Activated T-cell treated with anti-CD3 and anti-CD28 coated beads, Interleukin-2, amount 50 U/mL, for 4 hours (primary cell): ENCODE measurements around the gene DENND4B. TPM values are rescaled to one million over a fixed set of nuclear protein-coding genes. Genes with fewer than 3 reads are reported as not detected.
A peak's percentile ranks its signal among the peaks of the same experiment; 100 is the strongest.

Experiments
- ATAC-seq, 2 donors: fragments of 200-7000 bp; cut with Tn5 transposase; one replicate each; pipeline ENCODE4 v1.10.0; 2021
- DNase-seq: peaks from one replicate; pipeline ENCODE4 v3.0.0-alpha.2; 2020
- H3K27me3 Mint-ChIP-seq: one replicate; pipeline ENCODE4 v1.8.0; 2021; ENCODE audit warnings: low read depth, mixed read lengths
- H3K36me3 Mint-ChIP-seq: one replicate; pipeline ENCODE4 v1.8.0; 2022; ENCODE audit warnings: mixed read lengths; ENCODE audit not compliant: insufficient read depth
- H3K4me1 Mint-ChIP-seq: one replicate; pipeline ENCODE4 v1.8.0; 2021; ENCODE audit warnings: low read depth, mixed read lengths
- H3K4me3 Mint-ChIP-seq: one replicate; pipeline ENCODE4 v1.8.0; 2021; ENCODE audit warnings: mild to moderate bottlenecking, moderate library complexity, mixed read lengths
- H3K9me3 Mint-ChIP-seq: one replicate; pipeline ENCODE4 v1.8.0; 2021; ENCODE audit warnings: mixed read lengths
- total RNA-seq, 3 donors: library from RNA; stranded (reverse); gene quantifications; one replicate each; pipeline ENCODE4 v1.2.1, GENCODE V29; 2021

The DENND4B gene
- total RNA-seq, 3 donors from 2014 or later: 110 to 117 (median 115) TPM

- Mint-ChIP-seq H3K36me3 (peaks cover 23% of the 10 kb centered on the region), H3K4me1 (peaks cover 29% of the 10 kb centered on the region), H3K9me3 (no peaks in the 10 kb centered on the region), H3K27me3 (no peaks in the 10 kb centered on the region), H3K4me3 (peak within 1 kb of the TSS; percentile 97)
- peak; percentile 94 to 96 for ATAC-seq
- peak; percentile 81 for DNase-seq
Observed at GRCh38 chr1:153977250-153978240, 31.0 kb upstream of the DENND4B start, which contains the start of gene JTB. Gene JTB (minus strand): TSS chr1:153977674. CDS start chr1:153977252, 422 bp downstream.

- Mint-ChIP-seq H3K4me1 (peaks cover 35% of the 10 kb centered on the region), H3K27me3 (no peaks in the 10 kb centered on the region), H3K4me3 (peak overlapping the region; percentile 97), H3K36me3 (peaks cover 24% of the 10 kb centered on the region), H3K9me3 (no peaks in the 10 kb centered on the region)
- ATAC-seq: peak; percentile 9 to 13
- DNase-seq: no peak
Observed at GRCh38 chr1:153976819-153977249, 30.3 kb upstream of the DENND4B start.

GRCh38 chr1:153973525-153973924 lies 27.0 kb upstream of the DENND4B start:
- Mint-ChIP-seq H3K36me3 (peaks cover 24% of the 10 kb centered on the region), H3K27me3 (no peaks in the 10 kb centered on the region), H3K4me3 (no peak overlapping the region), H3K4me1 (peaks cover 33% of the 10 kb centered on the region), H3K9me3 (no peaks in the 10 kb centered on the region)
- no peak for ATAC-seq
- no peak for DNase-seq

GRCh38 chr1:153973071-153973470 lies 26.6 kb upstream of the DENND4B start:
- H3K4me3 Mint-ChIP-seq: no peak overlapping the region
- DNase-seq (no peak), ATAC-seq (no peak)
- H3K36me3 Mint-ChIP-seq: peaks cover 24% of the 10 kb centered on the region
- no peaks in the 10 kb centered on the region for H3K9me3 Mint-ChIP-seq
- H3K27me3 Mint-ChIP-seq: no peaks in the 10 kb centered on the region
- H3K4me1 Mint-ChIP-seq: peaks cover 30% of the 10 kb centered on the region

- DNase-seq: no peak
- H3K4me3 Mint-ChIP-seq: no peak overlapping the region
- no peaks in the 10 kb centered on the region for H3K27me3 Mint-ChIP-seq
- peaks cover 15% of the 10 kb centered on the region for H3K36me3 Mint-ChIP-seq
- no peaks in the 10 kb centered on the region for H3K9me3 Mint-ChIP-seq
- no peak for ATAC-seq
- H3K4me1 Mint-ChIP-seq: peaks cover 36% of the 10 kb centered on the region
Observed at GRCh38 chr1:153970346-153970745, 23.8 kb upstream of the DENND4B start.

- no peaks in the 10 kb centered on the region for H3K9me3 Mint-ChIP-seq
- H3K36me3 Mint-ChIP-seq: peaks cover 10% of the 10 kb centered on the region
- no peak for ATAC-seq
- no peak overlapping the region for H3K4me3 Mint-ChIP-seq
- H3K4me1 Mint-ChIP-seq: peaks cover 38% of the 10 kb centered on the region
- H3K27me3 Mint-ChIP-seq: no peaks in the 10 kb centered on the region
- no peak for DNase-seq
Observed at GRCh38 chr1:153968972-153969371, 22.5 kb upstream of the DENND4B start.

GRCh38 chr1:153968408-153968807 lies 21.9 kb upstream of the DENND4B start:
- Mint-ChIP-seq H3K4me3 (peak overlapping the region; percentile 85), H3K36me3 (peaks cover 6% of the 10 kb centered on the region), H3K9me3 (no peaks in the 10 kb centered on the region), H3K27me3 (no peaks in the 10 kb centered on the region), H3K4me1 (peaks cover 42% of the 10 kb centered on the region)
- ATAC-seq (no peak), DNase-seq (no peak)

- Mint-ChIP-seq H3K9me3 (no peaks in the 10 kb centered on the region), H3K4me3 (peak overlapping the region; percentile 85), H3K36me3 (peaks cover 3% of the 10 kb centered on the region), H3K27me3 (no peaks in the 10 kb centered on the region), H3K4me1 (peaks cover 44% of the 10 kb centered on the region)
- DNase-seq (no peak), ATAC-seq (no peak)
Observed at GRCh38 chr1:153968000-153968363, 21.5 kb upstream of the DENND4B start.

- DNase-seq (peak; percentile 75), ATAC-seq (peak; percentile 88 to 90)
- no peaks in the 10 kb centered on the region for H3K27me3 Mint-ChIP-seq
- H3K4me1 Mint-ChIP-seq: peaks cover 47% of the 10 kb centered on the region
- peak within 1 kb of the TSS; percentile 85 for H3K4me3 Mint-ChIP-seq
- H3K36me3 Mint-ChIP-seq: no peaks in the 10 kb centered on the region
- H3K9me3 Mint-ChIP-seq: no peaks in the 10 kb centered on the region
Observed at GRCh38 chr1:153967107-153967999, 20.8 kb upstream of the DENND4B start, which contains the start of gene CREB3L4. Gene CREB3L4 (plus strand): TSS chr1:153967902. CDS start chr1:153968526, 624 bp downstream.

GRCh38 chr1:153963850-153964331 lies 17.4 kb upstream of the DENND4B start:
- DNase-seq (no peak), ATAC-seq (no peak)
- Mint-ChIP-seq H3K9me3 (no peaks in the 10 kb centered on the region), H3K4me3 (peak overlapping the region; percentile 94), H3K36me3 (peaks cover 3% of the 10 kb centered on the region), H3K4me1 (peaks cover 59% of the 10 kb centered on the region), H3K27me3 (no peaks in the 10 kb centered on the region)

GRCh38 chr1:153963030-153963849 lies 16.7 kb upstream of the DENND4B start, which contains the start of gene SLC39A1:
Gene SLC39A1 (minus strand): TSS chr1:153963537. CDS start chr1:153962715, 822 bp downstream.
- H3K4me3 Mint-ChIP-seq: peak within 1 kb of the TSS; percentile 94
- H3K36me3 Mint-ChIP-seq: peaks cover 3% of the 10 kb centered on the region
- peak; percentile 94 for DNase-seq
- H3K9me3 Mint-ChIP-seq: no peaks in the 10 kb centered on the region
- no peaks in the 10 kb centered on the region for H3K27me3 Mint-ChIP-seq
- peak; percentile 54 to 62 for ATAC-seq
- peaks cover 61% of the 10 kb centered on the region for H3K4me1 Mint-ChIP-seq

GRCh38 chr1:153962088-153963029 lies 15.8 kb upstream of the DENND4B start:
- peaks cover 55% of the 10 kb centered on the region for H3K4me1 Mint-ChIP-seq
- DNase-seq: no peak
- ATAC-seq: no peak
- H3K36me3 Mint-ChIP-seq: peaks cover 3% of the 10 kb centered on the region
- peak overlapping the region; percentile 94 for H3K4me3 Mint-ChIP-seq
- H3K9me3 Mint-ChIP-seq: no peaks in the 10 kb centered on the region
- no peaks in the 10 kb centered on the region for H3K27me3 Mint-ChIP-seq
